GM10248 (cell line): Measurements from ENCODE around the gene TDRD12.

ENCODE experiments used
- CTCF ChIA-PET: fragments of 300-600 bp; sonication (Branson Sonifier 250); formaldehyde crosslinking; extraction: SDS; loops from one replicate; lab custom pipeline; 2021; ENCODE audit warnings: antibody characterized with exemption; lab: Yijun Ruan, JAX
- POLR2A ChIA-PET: fragments of 350-650 bp; sonication (Branson Sonifier 250); formaldehyde crosslinking; extraction: SDS; loops from one replicate; lab custom pipeline; 2020; ENCODE audit warnings: antibody characterized with exemption; lab: Yijun Ruan, JAX
- DNase-seq: peaks from one replicate; pipeline ENCODE4 v3.0.0; 2012; ENCODE audit errors: extremely low spot score
- TF ChIP-seq, protein P1 (sequence below): IDR thresholded peaks from 2 replicates; pipeline ENCODE4 v1.5.1; 2012; ENCODE audit warnings: mild to moderate bottlenecking, low read depth; ENCODE audit errors: extremely low read depth, missing control alignments, control extremely low read depth

The TDRD12 gene

DNA sequence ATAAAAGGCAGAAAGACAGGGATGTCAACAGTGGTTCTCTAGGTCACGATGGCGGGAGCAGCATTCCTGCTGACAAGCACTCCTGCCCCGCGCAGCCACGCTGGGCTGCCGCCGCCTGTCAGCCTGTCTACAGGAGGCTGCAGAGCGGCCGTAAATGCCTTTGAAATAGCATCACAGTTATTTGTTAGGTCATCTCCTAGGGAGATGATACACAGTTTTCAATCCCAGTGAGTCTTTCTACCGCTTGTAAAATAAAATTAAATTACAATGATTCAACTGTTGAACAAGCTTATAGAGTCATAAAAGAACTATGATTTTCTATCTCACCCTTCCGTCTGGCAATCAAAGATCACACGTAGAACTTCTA is 157.3 kb downstream of the TDRD12 start:
- TF ChIP-seq, protein P1, sequence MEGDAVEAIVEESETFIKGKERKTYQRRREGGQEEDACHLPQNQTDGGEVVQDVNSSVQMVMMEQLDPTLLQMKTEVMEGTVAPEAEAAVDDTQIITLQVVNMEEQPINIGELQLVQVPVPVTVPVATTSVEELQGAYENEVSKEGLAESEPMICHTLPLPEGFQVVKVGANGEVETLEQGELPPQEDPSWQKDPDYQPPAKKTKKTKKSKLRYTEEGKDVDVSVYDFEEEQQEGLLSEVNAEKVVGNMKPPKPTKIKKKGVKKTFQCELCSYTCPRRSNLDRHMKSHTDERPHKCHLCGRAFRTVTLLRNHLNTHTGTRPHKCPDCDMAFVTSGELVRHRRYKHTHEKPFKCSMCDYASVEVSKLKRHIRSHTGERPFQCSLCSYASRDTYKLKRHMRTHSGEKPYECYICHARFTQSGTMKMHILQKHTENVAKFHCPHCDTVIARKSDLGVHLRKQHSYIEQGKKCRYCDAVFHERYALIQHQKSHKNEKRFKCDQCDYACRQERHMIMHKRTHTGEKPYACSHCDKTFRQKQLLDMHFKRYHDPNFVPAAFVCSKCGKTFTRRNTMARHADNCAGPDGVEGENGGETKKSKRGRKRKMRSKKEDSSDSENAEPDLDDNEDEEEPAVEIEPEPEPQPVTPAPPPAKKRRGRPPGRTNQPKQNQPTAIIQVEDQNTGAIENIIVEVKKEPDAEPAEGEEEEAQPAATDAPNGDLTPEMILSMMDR = no peak
- CTCF ChIA-PET = no interaction called here
- DNase-seq = no peak
- POLR2A ChIA-PET = no interaction called here
